ENCODE data around the gene TBC1D19.

The TBC1D19 gene

GRCh38 chr4:26731351-26732035, 147.6 kb downstream of the TBC1D19 start:
- Histone ChIP-seq H3K4me3 (ENCODE audit: low read length) (no peak overlapping the region), H3K9me3 (ENCODE audit: insufficient read depth, low read depth, low read length) (no peaks in the 10 kb centered on the region), H3K36me3 (ENCODE audit: insufficient read depth, low read length) (no peaks in the 10 kb centered on the region), H3K27ac (ENCODE audit: low read depth, low read length) (no peak overlapping the region), H3K4me1 (ENCODE audit: insufficient read depth, low read length) (no peaks in the 10 kb centered on the region), H3K9ac (ENCODE audit: low read depth, low read length) (no peak overlapping the region), H3K27me3 (ENCODE audit: insufficient read depth, low read length) (no peaks in the 10 kb centered on the region)
- WGBS, result 90% methylated on average over 10 of the region's 11 CpGs

- Histone ChIP-seq H3K27ac (ENCODE audit: low read depth, low read length) (no peak overlapping the region), H3K9ac (ENCODE audit: low read depth, low read length) (no peak overlapping the region), H3K27me3 (ENCODE audit: insufficient read depth, low read length) (no peaks in the 10 kb centered on the region), H3K36me3 (ENCODE audit: insufficient read depth, low read length) (no peaks in the 10 kb centered on the region), H3K4me3 (ENCODE audit: low read length) (no peak overlapping the region), H3K4me1 (ENCODE audit: insufficient read depth, low read length) (no peaks in the 10 kb centered on the region), H3K9me3 (ENCODE audit: insufficient read depth, low read depth, low read length) (no peaks in the 10 kb centered on the region)
- WGBS, result 92% methylated on average over 3 of the region's 3 CpGs
Observed at GRCh38 chr4:26732356-26732755, 148.5 kb downstream of the TBC1D19 start.

- Histone ChIP-seq H3K4me1 (ENCODE audit: insufficient read depth, low read length) (peaks cover 1% of the 10 kb centered on the region; the same call in 1 of the 2 replicates), H3K27me3 (ENCODE audit: insufficient read depth, low read length) (no peaks in the 10 kb centered on the region), H3K4me3 (ENCODE audit: low read length) (no peak overlapping the region), H3K9ac (ENCODE audit: low read depth, low read length) (no peak overlapping the region), H3K9me3 (ENCODE audit: insufficient read depth, low read depth, low read length) (no peaks in the 10 kb centered on the region), H3K36me3 (ENCODE audit: insufficient read depth, low read length) (no peaks in the 10 kb centered on the region), H3K27ac (ENCODE audit: low read depth, low read length) (no peak overlapping the region)
- WGBS, result 63% methylated on average over 1 of the region's 1 CpG
Observed at GRCh38 chr4:26736621-26737020, 152.7 kb downstream of the TBC1D19 start.

GRCh38 chr4:26737385-26737784, 153.5 kb downstream of the TBC1D19 start:
- no peaks in the 10 kb centered on the region for H3K9me3 ChIP-seq (ENCODE audit: insufficient read depth, low read depth, low read length)
- no peaks in the 10 kb centered on the region for H3K27me3 ChIP-seq (ENCODE audit: insufficient read depth, low read length)
- no peak overlapping the region for H3K27ac ChIP-seq (ENCODE audit: low read depth, low read length)
- H3K9ac ChIP-seq (ENCODE audit: low read depth, low read length), result no peak overlapping the region
- peaks cover 3% of the 10 kb centered on the region; the same call in 1 of the 2 replicates for H3K4me1 ChIP-seq (ENCODE audit: insufficient read depth, low read length)
- no peak overlapping the region for H3K4me3 ChIP-seq (ENCODE audit: low read length)
- H3K36me3 ChIP-seq (ENCODE audit: insufficient read depth, low read length), result no peaks in the 10 kb centered on the region
- no CpG with 5 or more reads among the region's 1 CpG for WGBS

- H3K27me3 ChIP-seq (ENCODE audit: insufficient read depth, low read length), result no peaks in the 10 kb centered on the region
- 88% methylated on average over 2 of the region's 2 CpGs for WGBS
- no peaks in the 10 kb centered on the region for H3K36me3 ChIP-seq (ENCODE audit: insufficient read depth, low read length)
- H3K27ac ChIP-seq (ENCODE audit: low read depth, low read length), result no peak overlapping the region
- H3K4me1 ChIP-seq (ENCODE audit: insufficient read depth, low read length), result peaks cover 3% of the 10 kb centered on the region; the same call in 1 of the 2 replicates
- no peak overlapping the region for H3K4me3 ChIP-seq (ENCODE audit: low read length)
- no peak overlapping the region for H3K9ac ChIP-seq (ENCODE audit: low read depth, low read length)
- no peaks in the 10 kb centered on the region for H3K9me3 ChIP-seq (ENCODE audit: insufficient read depth, low read depth, low read length)
Observed at GRCh38 chr4:26741491-26741871, 157.6 kb downstream of the TBC1D19 start.

GRCh38 chr4:26746802-26747213, 162.9 kb downstream of the TBC1D19 start:
- no peaks in the 10 kb centered on the region for H3K27me3 ChIP-seq (ENCODE audit: insufficient read depth, low read length)
- H3K9ac ChIP-seq (ENCODE audit: low read depth, low read length), result no peak overlapping the region
- no peaks in the 10 kb centered on the region; the same call in 1 of the 2 replicates for H3K4me1 ChIP-seq (ENCODE audit: insufficient read depth, low read length)
- H3K9me3 ChIP-seq (ENCODE audit: insufficient read depth, low read depth, low read length), result no peaks in the 10 kb centered on the region
- H3K27ac ChIP-seq (ENCODE audit: low read depth, low read length), result no peak overlapping the region
- no peak overlapping the region for H3K4me3 ChIP-seq (ENCODE audit: low read length)
- WGBS, result 93% methylated on average over 4 of the region's 5 CpGs
- no peaks in the 10 kb centered on the region for H3K36me3 ChIP-seq (ENCODE audit: insufficient read depth, low read length)

GRCh38 chr4:26748811-26749210, 164.9 kb downstream of the TBC1D19 start:
- H3K4me1 ChIP-seq (ENCODE audit: insufficient read depth, low read length), result no peaks in the 10 kb centered on the region
- no peaks in the 10 kb centered on the region for H3K27me3 ChIP-seq (ENCODE audit: insufficient read depth, low read length)
- no peak overlapping the region for H3K4me3 ChIP-seq (ENCODE audit: low read length)
- no peak overlapping the region for H3K27ac ChIP-seq (ENCODE audit: low read depth, low read length)
- H3K9ac ChIP-seq (ENCODE audit: low read depth, low read length), result no peak overlapping the region
- H3K9me3 ChIP-seq (ENCODE audit: insufficient read depth, low read depth, low read length), result no peaks in the 10 kb centered on the region
- H3K36me3 ChIP-seq (ENCODE audit: insufficient read depth, low read length), result no peaks in the 10 kb centered on the region

- Histone ChIP-seq H3K4me3 (ENCODE audit: low read length) (no peak overlapping the region), H3K9me3 (ENCODE audit: insufficient read depth, low read depth, low read length) (no peaks in the 10 kb centered on the region), H3K27me3 (ENCODE audit: insufficient read depth, low read length) (no peaks in the 10 kb centered on the region), H3K9ac (ENCODE audit: low read depth, low read length) (no peak overlapping the region), H3K27ac (ENCODE audit: low read depth, low read length) (no peak overlapping the region), H3K4me1 (ENCODE audit: insufficient read depth, low read length) (no peaks in the 10 kb centered on the region), H3K36me3 (ENCODE audit: insufficient read depth, low read length) (no peaks in the 10 kb centered on the region)
- 97% methylated on average over 2 of the region's 2 CpGs for WGBS
Observed at GRCh38 chr4:26749867-26750266, 166.0 kb downstream of the TBC1D19 start.

- no peak overlapping the region for H3K27ac ChIP-seq (ENCODE audit: low read depth, low read length)
- no peak overlapping the region for H3K9ac ChIP-seq (ENCODE audit: low read depth, low read length)
- no peaks in the 10 kb centered on the region for H3K27me3 ChIP-seq (ENCODE audit: insufficient read depth, low read length)
- H3K36me3 ChIP-seq (ENCODE audit: insufficient read depth, low read length), result no peaks in the 10 kb centered on the region
- no peak overlapping the region for H3K4me3 ChIP-seq (ENCODE audit: low read length)
- H3K4me1 ChIP-seq (ENCODE audit: insufficient read depth, low read length), result no peaks in the 10 kb centered on the region
- no peaks in the 10 kb centered on the region for H3K9me3 ChIP-seq (ENCODE audit: insufficient read depth, low read depth, low read length)
Observed at GRCh38 chr4:26751004-26751403, 167.1 kb downstream of the TBC1D19 start.

GRCh38 chr4:26751838-26752237, 168.0 kb downstream of the TBC1D19 start:
- Histone ChIP-seq H3K9me3 (ENCODE audit: insufficient read depth, low read depth, low read length) (no peaks in the 10 kb centered on the region), H3K4me1 (ENCODE audit: insufficient read depth, low read length) (no peaks in the 10 kb centered on the region), H3K4me3 (ENCODE audit: low read length) (no peak overlapping the region), H3K27me3 (ENCODE audit: insufficient read depth, low read length) (no peaks in the 10 kb centered on the region), H3K9ac (ENCODE audit: low read depth, low read length) (no peak overlapping the region), H3K27ac (ENCODE audit: low read depth, low read length) (no peak overlapping the region), H3K36me3 (ENCODE audit: insufficient read depth, low read length) (no peaks in the 10 kb centered on the region)
- WGBS, result no CpG with 5 or more reads among the region's 1 CpG

GRCh38 chr4:26753187-26753586, 169.3 kb downstream of the TBC1D19 start:
- H3K27ac ChIP-seq (ENCODE audit: low read depth, low read length), result no peak overlapping the region
- no peaks in the 10 kb centered on the region for H3K27me3 ChIP-seq (ENCODE audit: insufficient read depth, low read length)
- no peaks in the 10 kb centered on the region for H3K9me3 ChIP-seq (ENCODE audit: insufficient read depth, low read depth, low read length)
- no peak overlapping the region for H3K4me3 ChIP-seq (ENCODE audit: low read length)
- no peaks in the 10 kb centered on the region for H3K36me3 ChIP-seq (ENCODE audit: insufficient read depth, low read length)
- H3K4me1 ChIP-seq (ENCODE audit: insufficient read depth, low read length), result no peaks in the 10 kb centered on the region
- H3K9ac ChIP-seq (ENCODE audit: low read depth, low read length), result no peak overlapping the region
- 96% methylated on average over 2 of the region's 2 CpGs for WGBS

- no peak overlapping the region for H3K27ac ChIP-seq (ENCODE audit: low read depth, low read length)
- WGBS, result 94% methylated on average over 10 of the region's 10 CpGs
Observed at GRCh38 chr4:26753617-26754016, 169.7 kb downstream of the TBC1D19 start.

More at GRCh38 chr4:26753617-26754016, 169.7 kb downstream of the TBC1D19 start:
- H3K9ac ChIP-seq (ENCODE audit: low read depth, low read length), result no peak overlapping the region
- H3K4me1 ChIP-seq (ENCODE audit: insufficient read depth, low read length), result no peaks in the 10 kb centered on the region
- no peaks in the 10 kb centered on the region for H3K36me3 ChIP-seq (ENCODE audit: insufficient read depth, low read length)
- H3K4me3 ChIP-seq (ENCODE audit: low read length), result no peak overlapping the region
- H3K9me3 ChIP-seq (ENCODE audit: insufficient read depth, low read depth, low read length), result no peaks in the 10 kb centered on the region
- H3K27me3 ChIP-seq (ENCODE audit: insufficient read depth, low read length), result no peaks in the 10 kb centered on the region
